ENCODE results near the gene CARD14.
"Not testable (repeated sequence)": the region's sequence is repeated elsewhere in the genome, so short reads cannot be mapped to it uniquely, and the experiment has no call there.

The CARD14 gene

GRCh38 chr17:80233202-80233601 lies 63.4 kb downstream of the CARD14 start:
- Histone ChIP-seq H3K9ac (ENCODE audit: low read length) (no peak overlapping the region), H3K9me3 (ENCODE audit: control insufficient read depth, low read length) (peaks cover 28% of the 10 kb centered on the region), H3K36me3 (ENCODE audit: control insufficient read depth, insufficient read depth, low read length, severe bottlenecking) (peaks cover 38% of the 10 kb centered on the region), H3K27me3 (replicated peaks; ENCODE audit: control insufficient read depth, insufficient read depth, low read length) (no peaks in the 10 kb centered on the region), H3K4me3 (ENCODE audit: low read length) (no peak overlapping the region), H3K4me1 (ENCODE audit: control insufficient read depth, insufficient read depth, low read length) (no peaks in the 10 kb centered on the region)
- no peak for DNase-seq (ENCODE audit: low read depth)

DNA sequence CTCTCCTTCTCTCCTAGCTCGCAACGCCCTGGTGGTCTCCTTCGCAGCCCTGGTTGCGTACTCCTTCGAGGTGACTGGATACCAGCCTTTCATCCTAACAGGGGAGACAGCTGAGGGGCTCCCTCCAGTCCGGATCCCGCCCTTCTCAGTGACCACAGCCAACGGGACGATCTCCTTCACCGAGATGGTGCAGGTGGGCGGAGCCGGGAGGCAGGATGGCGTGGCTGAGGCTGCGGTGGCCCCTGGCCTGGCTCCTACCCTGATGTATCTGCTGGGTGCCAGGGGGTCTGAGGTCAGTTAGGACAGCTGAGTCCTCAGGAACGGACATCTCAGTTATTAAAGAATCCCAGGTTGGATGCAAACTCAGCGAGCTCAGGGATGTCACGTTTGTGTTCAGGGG lies 67.1 kb downstream of the CARD14 start:
- Histone ChIP-seq H3K9me3 (ENCODE audit: control insufficient read depth, low read length) (peaks cover 23% of the 10 kb centered on the region), H3K4me3 (ENCODE audit: low read length) (no peak overlapping the region), H3K4me1 (ENCODE audit: control insufficient read depth, insufficient read depth, low read length) (peaks cover 2% of the 10 kb centered on the region), H3K9ac (ENCODE audit: low read length) (no peak overlapping the region), H3K36me3 (ENCODE audit: control insufficient read depth, insufficient read depth, low read length, severe bottlenecking) (peaks cover 41% of the 10 kb centered on the region), H3K27me3 (replicated peaks; ENCODE audit: control insufficient read depth, insufficient read depth, low read length) (no peaks in the 10 kb centered on the region)
- DNase-seq (ENCODE audit: low read depth), result no peak

GRCh38 chr17:80237386-80237785 lies 67.6 kb downstream of the CARD14 start:
- Histone ChIP-seq H3K4me1 (ENCODE audit: control insufficient read depth, insufficient read depth, low read length) (peaks cover 2% of the 10 kb centered on the region), H3K27me3 (replicated peaks; ENCODE audit: control insufficient read depth, insufficient read depth, low read length) (no peaks in the 10 kb centered on the region), H3K9me3 (ENCODE audit: control insufficient read depth, low read length) (peaks cover 18% of the 10 kb centered on the region), H3K36me3 (ENCODE audit: control insufficient read depth, insufficient read depth, low read length, severe bottlenecking) (peaks cover 45% of the 10 kb centered on the region), H3K4me3 (ENCODE audit: low read length) (no peak overlapping the region), H3K9ac (ENCODE audit: low read length) (no peak overlapping the region)
- no peak for DNase-seq (ENCODE audit: low read depth)

- H3K9ac ChIP-seq (ENCODE audit: low read length), result no peak overlapping the region
- peaks cover 2% of the 10 kb centered on the region for H3K4me1 ChIP-seq (ENCODE audit: control insufficient read depth, insufficient read depth, low read length)
- H3K4me3 ChIP-seq (ENCODE audit: low read length), result no peak overlapping the region
- H3K27me3 ChIP-seq (replicated peaks; ENCODE audit: control insufficient read depth, insufficient read depth, low read length), result no peaks in the 10 kb centered on the region
- no peak for DNase-seq (ENCODE audit: low read depth)
- no peaks in the 10 kb centered on the region for H3K9me3 ChIP-seq (ENCODE audit: control insufficient read depth, low read length)
- peaks cover 42% of the 10 kb centered on the region for H3K36me3 ChIP-seq (ENCODE audit: control insufficient read depth, insufficient read depth, low read length, severe bottlenecking)
These were observed 72.7 kb downstream of the CARD14 start for GRCh38 chr17:80242505-80242904.

DNA sequence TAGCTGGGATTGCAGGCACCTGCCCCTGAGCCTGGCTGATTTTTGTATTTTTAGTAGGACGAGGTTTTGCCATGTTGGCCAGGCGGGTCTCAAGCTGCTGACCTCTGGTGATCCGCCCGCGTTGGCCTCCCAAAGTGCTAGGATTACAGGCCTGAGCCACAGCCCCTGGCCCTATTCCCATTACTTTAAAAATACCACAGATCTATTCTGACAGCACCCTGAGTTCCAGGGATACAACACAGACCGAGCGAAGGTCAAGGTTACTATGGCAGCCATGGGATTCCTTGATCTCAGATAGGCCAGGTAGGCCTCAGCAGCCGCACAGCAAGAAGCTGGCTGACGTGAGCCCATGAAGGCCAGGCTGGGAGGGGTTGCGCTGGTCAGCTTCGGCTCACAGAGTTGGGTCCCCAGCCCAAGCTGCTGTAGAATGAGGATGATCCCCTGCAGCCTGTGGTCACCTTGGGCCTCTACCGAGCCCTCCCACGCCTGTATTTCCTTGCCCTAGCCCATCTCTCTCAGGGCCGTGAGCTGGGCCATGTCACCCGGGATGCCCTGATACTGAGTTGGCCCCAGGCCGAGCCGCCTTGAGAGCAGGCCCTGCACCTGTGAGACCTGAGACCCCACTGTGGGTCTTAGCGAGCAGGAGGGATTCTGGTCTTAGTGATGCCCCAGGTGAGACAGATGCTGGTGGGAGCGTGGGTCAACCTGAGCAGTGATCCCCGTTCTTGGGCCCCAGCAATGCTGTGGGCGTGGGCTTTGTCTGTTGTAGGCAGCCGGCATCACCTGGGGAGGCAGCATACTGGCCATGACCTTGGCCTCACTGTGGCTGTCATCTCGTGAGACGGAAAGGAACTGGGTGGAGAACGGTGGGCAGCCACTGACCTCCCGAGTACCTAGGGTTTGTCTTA lies 74.0 kb downstream of the CARD14 start:
- Histone ChIP-seq H3K4me1 (ENCODE audit: control insufficient read depth, insufficient read depth, low read length) (no peaks in the 10 kb centered on the region), H3K9me3 (ENCODE audit: control insufficient read depth, low read length) (no peaks in the 10 kb centered on the region), H3K36me3 (ENCODE audit: control insufficient read depth, insufficient read depth, low read length, severe bottlenecking) (peaks cover 33% of the 10 kb centered on the region), H3K27me3 (replicated peaks; ENCODE audit: control insufficient read depth, insufficient read depth, low read length) (no peaks in the 10 kb centered on the region), H3K4me3 (ENCODE audit: low read length) (no peak overlapping the region), H3K9ac (ENCODE audit: low read length) (no peak overlapping the region)
- DNase-seq (ENCODE audit: low read depth), result no peak

GRCh38 chr17:80244448-80244847 lies 74.6 kb downstream of the CARD14 start:
- H3K4me1 ChIP-seq (ENCODE audit: control insufficient read depth, insufficient read depth, low read length); H3K4me3 ChIP-seq (ENCODE audit: low read length); H3K9me3 ChIP-seq (ENCODE audit: control insufficient read depth, low read length); H3K27me3 ChIP-seq (replicated peaks; ENCODE audit: control insufficient read depth, insufficient read depth, low read length); H3K9ac ChIP-seq (ENCODE audit: low read length); DNase-seq (ENCODE audit: low read depth): not testable (repeated sequence)
- peaks cover 33% of the 10 kb centered on the region for H3K36me3 ChIP-seq (ENCODE audit: control insufficient read depth, insufficient read depth, low read length, severe bottlenecking)

- no peaks in the 10 kb centered on the region for H3K4me1 ChIP-seq (ENCODE audit: control insufficient read depth, insufficient read depth, low read length)
- H3K4me3 ChIP-seq (ENCODE audit: low read length), result no peak overlapping the region
- H3K36me3 ChIP-seq (ENCODE audit: control insufficient read depth, insufficient read depth, low read length, severe bottlenecking), result peaks cover 33% of the 10 kb centered on the region
- no peaks in the 10 kb centered on the region for H3K27me3 ChIP-seq (replicated peaks; ENCODE audit: control insufficient read depth, insufficient read depth, low read length)
- no peak for DNase-seq (ENCODE audit: low read depth)
- no peak overlapping the region for H3K9ac ChIP-seq (ENCODE audit: low read length)
- H3K9me3 ChIP-seq (ENCODE audit: control insufficient read depth, low read length), result no peaks in the 10 kb centered on the region
These were observed 75.2 kb downstream of the CARD14 start for GRCh38 chr17:80244871-80245509.

DNA sequence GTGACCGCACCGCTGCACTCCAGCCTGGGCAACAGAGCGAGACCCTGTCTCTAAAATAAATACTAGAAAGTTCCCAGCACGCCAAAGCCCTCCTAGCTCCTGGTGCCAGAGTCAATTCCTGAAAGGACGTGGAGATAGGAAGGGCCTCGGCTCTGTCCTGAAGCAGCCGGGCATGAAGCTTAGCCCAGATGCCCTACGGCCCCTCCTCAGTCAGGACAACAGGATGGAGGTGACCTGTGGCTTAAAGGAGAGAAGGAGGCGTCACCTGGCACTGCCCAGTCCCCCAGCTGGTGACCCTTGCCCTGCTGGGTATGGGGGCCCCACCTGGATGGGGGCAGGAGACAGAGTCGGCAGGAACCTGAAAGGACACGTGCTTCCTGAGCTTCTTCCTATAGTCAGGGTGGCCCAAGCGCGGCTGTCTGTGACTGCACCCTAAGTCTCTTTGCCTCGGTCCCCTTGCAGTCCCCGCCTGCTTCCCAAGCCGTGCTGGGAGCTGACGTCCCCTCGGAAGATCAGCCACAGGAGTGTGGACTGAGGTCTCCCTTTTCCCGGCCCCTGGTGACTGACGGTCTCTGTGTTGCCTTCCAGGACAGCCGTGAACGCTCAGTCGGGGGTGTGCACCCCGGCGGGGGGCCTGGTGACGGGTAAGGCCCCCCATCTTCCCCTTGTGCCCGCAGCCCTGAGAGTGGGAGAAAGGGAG lies 75.9 kb downstream of the CARD14 start:
- DNase-seq (ENCODE audit: low read depth), result no peak
- no peak overlapping the region for H3K4me3 ChIP-seq (ENCODE audit: low read length)
- H3K36me3 ChIP-seq (ENCODE audit: control insufficient read depth, insufficient read depth, low read length, severe bottlenecking), result peaks cover 33% of the 10 kb centered on the region
- H3K4me1 ChIP-seq (ENCODE audit: control insufficient read depth, insufficient read depth, low read length), result no peaks in the 10 kb centered on the region
- H3K9ac ChIP-seq (ENCODE audit: low read length), result no peak overlapping the region
- no peaks in the 10 kb centered on the region for H3K27me3 ChIP-seq (replicated peaks; ENCODE audit: control insufficient read depth, insufficient read depth, low read length)
- H3K9me3 ChIP-seq (ENCODE audit: control insufficient read depth, low read length), result no peaks in the 10 kb centered on the region

- Histone ChIP-seq H3K36me3 (ENCODE audit: control insufficient read depth, insufficient read depth, low read length, severe bottlenecking) (peaks cover 29% of the 10 kb centered on the region), H3K4me3 (ENCODE audit: low read length) (no peak overlapping the region), H3K9ac (ENCODE audit: low read length) (no peak overlapping the region), H3K4me1 (ENCODE audit: control insufficient read depth, insufficient read depth, low read length) (no peaks in the 10 kb centered on the region), H3K9me3 (ENCODE audit: control insufficient read depth, low read length) (no peaks in the 10 kb centered on the region), H3K27me3 (replicated peaks; ENCODE audit: control insufficient read depth, insufficient read depth, low read length) (no peaks in the 10 kb centered on the region)
- DNase-seq (ENCODE audit: low read depth), result no peak
These were observed 76.4 kb downstream of the CARD14 start for GRCh38 chr17:80246266-80246681.

GRCh38 chr17:80246726-80247125 lies 76.9 kb downstream of the CARD14 start:
- DNase-seq (ENCODE audit: low read depth), result no peak
- no peaks in the 10 kb centered on the region for H3K4me1 ChIP-seq (ENCODE audit: control insufficient read depth, insufficient read depth, low read length)
- H3K27me3 ChIP-seq (replicated peaks; ENCODE audit: control insufficient read depth, insufficient read depth, low read length), result no peaks in the 10 kb centered on the region
- no peak overlapping the region for H3K4me3 ChIP-seq (ENCODE audit: low read length)
- H3K36me3 ChIP-seq (ENCODE audit: control insufficient read depth, insufficient read depth, low read length, severe bottlenecking), result peaks cover 25% of the 10 kb centered on the region
- no peak overlapping the region for H3K9ac ChIP-seq (ENCODE audit: low read length)
- no peaks in the 10 kb centered on the region for H3K9me3 ChIP-seq (ENCODE audit: control insufficient read depth, low read length)

- DNase-seq (ENCODE audit: low read depth), result no peak
- H3K27me3 ChIP-seq (replicated peaks; ENCODE audit: control insufficient read depth, insufficient read depth, low read length), result no peaks in the 10 kb centered on the region
- H3K9ac ChIP-seq (ENCODE audit: low read length), result no peak overlapping the region
- H3K9me3 ChIP-seq (ENCODE audit: control insufficient read depth, low read length), result no peaks in the 10 kb centered on the region
- H3K4me1 ChIP-seq (ENCODE audit: control insufficient read depth, insufficient read depth, low read length), result no peaks in the 10 kb centered on the region
- H3K4me3 ChIP-seq (ENCODE audit: low read length), result no peak overlapping the region
- peaks cover 17% of the 10 kb centered on the region for H3K36me3 ChIP-seq (ENCODE audit: control insufficient read depth, insufficient read depth, low read length, severe bottlenecking)
These were observed 77.7 kb downstream of the CARD14 start for GRCh38 chr17:80247561-80247960.

Data from adipocyte (in vitro differentiated cells).